HG02610 (cell line): Measurements from ENCODE around the gene PDCD11.
A peak's percentile ranks its signal among the peaks of the same experiment; 100 is the strongest.
"Not testable (repeated sequence)": the region's sequence is repeated elsewhere in the genome, so short reads cannot be mapped to it uniquely, and the experiment has no call there.

Experiments
- ATAC-seq: cut with Tn5 transposase; IDR thresholded peaks from one replicate; pipeline ENCODE4 v1.9.1; 2021; ENCODE audit warnings: mild to moderate bottlenecking, moderate library complexity; ENCODE audit not compliant: unreplicated experiment

The PDCD11 gene

GRCh38 chr10:103474077-103474476, 77.7 kb downstream of the PDCD11 start:
- ATAC-seq, result no peak

DNA sequence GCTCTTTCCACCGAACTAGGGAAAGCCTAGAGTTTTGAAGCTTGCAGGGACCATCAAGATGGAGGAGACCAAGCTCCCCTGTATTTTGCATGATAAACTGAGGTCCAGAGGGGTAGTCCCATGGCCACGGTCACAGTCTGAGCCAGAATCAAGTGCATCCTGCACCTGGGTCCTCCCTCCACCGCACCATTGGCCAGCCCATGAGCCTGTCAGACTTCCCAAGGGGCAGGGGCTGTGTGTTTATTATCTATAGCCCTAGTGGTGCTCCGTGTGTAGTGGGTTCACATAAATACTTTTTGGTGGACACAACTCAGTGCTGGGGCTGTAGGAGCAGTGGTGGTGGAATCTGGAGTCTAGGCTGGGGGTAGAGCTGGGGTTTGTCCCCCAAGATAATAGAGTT, 79.0 kb downstream of the PDCD11 start:
- ATAC-seq, result no peak

DNA sequence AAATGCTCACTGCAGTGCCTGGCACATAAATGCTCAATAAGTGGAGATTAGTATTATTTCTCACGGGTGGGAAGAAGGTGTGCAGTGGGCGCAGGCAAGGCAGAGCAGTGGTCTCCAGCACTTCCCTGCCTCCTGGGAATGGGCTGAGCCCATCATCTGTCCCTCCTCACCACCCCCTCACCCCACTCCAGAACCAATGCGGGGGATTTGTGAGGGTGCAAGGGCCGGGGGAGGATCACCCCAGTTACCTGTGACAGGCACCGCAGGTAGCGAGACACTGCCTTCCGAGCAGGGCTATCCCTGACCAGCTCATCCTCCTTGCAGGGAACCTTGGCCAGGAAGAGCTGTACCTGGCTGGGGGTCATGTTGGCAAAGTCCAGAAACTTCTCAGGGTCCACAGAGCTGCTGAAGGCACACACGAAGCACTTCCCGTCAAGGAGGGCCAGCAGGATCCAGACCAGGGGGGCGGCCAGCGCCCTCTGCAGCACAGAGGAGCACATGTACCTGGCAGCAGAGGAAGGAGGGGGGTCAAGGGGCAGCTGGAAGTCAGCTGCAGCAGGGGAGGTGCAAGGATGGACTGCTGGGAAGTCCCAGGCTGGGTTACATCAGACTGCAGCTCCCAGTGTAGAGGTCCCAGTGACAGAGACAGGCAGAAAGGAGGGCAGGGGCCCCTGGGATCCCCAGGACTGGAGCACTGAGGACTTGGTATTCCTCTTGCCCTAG, 79.8 kb downstream of the PDCD11 start:
- ATAC-seq, result peak; percentile 28

- ATAC-seq, result no peak
These were observed 82.2 kb downstream of the PDCD11 start for GRCh38 chr10:103478671-103479070.

GRCh38 chr10:103479135-103479534, 82.7 kb downstream of the PDCD11 start, which contains the start of gene CALHM3:
Gene CALHM3, minus strand, starts transcription at chr10:103479240. Its CDS starts 208 bp downstream, at chr10:103479032.
- ATAC-seq, result no peak

DNA sequence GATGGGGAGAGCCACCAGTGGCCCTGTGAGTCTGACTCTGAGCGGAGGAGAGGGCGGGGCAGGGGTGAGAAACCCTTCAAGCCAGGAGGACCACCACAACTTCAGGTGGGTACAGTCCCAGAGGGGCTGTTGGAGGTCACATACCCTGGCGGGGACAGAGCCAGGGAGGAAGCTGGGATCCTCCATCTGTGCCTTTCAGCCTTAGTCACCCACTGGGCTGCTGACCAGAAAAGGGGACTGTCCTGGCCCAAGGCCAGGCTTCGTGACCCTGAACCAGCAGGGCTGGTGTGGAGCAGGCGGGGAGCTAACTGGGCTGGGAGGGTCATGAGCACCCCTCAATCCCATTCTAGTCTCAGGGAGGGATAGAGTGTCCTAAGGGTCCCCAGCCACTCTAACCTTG, 84.1 kb downstream of the PDCD11 start:
- no peak for ATAC-seq

GRCh38 chr10:103481974-103482531, 85.6 kb downstream of the PDCD11 start:
- peak; percentile 53 for ATAC-seq

DNA sequence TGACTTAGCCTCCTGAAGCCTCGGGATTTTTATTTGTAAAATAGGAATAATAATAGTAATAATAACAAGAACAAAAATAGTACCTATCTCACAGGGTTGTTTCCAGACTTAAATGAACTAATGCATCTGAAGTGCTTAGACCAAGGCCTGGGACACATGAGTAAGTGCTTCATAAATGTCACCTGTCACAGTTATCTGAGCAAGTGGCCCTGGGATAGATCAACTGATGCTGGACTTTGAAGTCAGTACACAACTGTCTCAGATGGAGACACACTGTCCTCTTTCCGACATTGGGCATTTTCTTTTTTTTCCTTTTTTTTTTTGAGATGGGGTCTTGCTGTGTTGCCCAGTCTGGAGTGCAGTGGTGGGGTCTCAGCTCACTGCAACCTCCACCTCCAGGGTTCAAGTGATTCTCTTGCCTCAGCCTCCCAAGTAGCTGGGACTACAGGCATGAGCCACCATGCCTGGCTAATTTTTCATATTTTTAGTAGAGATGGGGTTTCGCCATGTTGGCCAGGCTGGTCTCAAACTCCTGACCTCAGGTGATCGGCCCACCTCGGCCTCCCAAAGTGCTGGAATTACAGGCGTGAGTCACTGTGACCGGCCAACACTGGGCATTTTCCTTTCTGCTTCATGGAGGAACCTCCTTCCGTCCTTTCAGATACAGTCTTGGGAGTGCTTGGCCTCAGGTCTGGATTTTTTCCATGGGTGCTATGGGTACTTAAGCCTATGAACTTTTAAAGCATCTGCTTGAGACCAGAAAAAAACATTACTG, 90.4 kb downstream of the PDCD11 start:
- not testable (repeated sequence) for ATAC-seq

DNA sequence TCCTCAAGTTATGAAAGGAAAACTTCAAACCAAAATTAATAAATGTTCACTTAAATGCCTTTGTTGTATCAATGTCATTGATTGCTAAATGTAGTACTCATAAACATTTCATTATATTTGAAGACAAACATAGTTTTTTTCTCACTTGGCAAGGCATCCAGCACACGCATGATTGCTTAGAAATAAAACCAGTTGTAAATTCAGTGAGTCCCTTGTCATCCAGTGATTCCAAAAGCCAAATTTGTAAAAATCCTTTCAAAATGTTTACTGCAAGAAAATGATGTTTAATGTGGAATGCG, 90.9 kb downstream of the PDCD11 start:
- no peak for ATAC-seq

GRCh38 chr10:103490986-103491314, 94.5 kb downstream of the PDCD11 start:
- ATAC-seq, result peak; percentile 14

- no peak for ATAC-seq
These were observed 95.4 kb downstream of the PDCD11 start for GRCh38 chr10:103491729-103492364.

DNA sequence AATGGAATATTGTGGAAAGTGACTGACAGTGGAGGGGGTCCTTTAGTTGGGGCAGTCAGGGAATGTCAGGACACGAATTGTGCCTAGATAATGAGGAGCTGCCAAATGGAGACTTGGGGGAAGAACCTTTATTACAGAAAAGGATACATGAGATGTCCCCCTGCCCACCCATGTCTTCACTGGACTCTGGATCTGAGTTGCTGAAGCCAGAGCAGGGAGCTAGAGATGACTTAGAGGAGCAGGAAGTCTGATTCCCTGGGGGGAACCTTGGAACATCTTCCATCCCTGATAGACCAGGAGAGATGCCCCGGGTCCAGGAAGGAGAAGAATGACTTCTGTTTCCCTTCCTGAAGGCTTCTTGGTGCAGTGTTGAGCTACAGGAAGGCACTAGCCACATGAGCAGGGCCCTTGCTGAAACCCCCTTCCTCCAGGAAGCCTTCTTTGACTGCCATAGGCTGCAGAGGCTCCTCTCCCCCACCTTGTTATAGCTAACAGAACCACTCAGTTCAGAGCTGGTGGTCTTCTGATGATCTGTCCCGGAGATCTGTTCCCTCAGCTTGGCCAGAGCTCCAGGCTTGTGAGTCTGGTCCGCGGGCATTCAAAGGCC, 96.3 kb downstream of the PDCD11 start:
- ATAC-seq, result no peak

- ATAC-seq, result no peak
These were observed 97.0 kb downstream of the PDCD11 start, which contains the start of gene NEURL1 for GRCh38 chr10:103493362-103493915. Gene NEURL1, plus strand, starts transcription at chr10:103493705. Its CDS starts 683 bp downstream, at chr10:103494388.

- no peak for ATAC-seq
These were observed 97.8 kb downstream of the PDCD11 start for GRCh38 chr10:103493916-103494877.

GRCh38 chr10:103495321-103495720, 98.9 kb downstream of the PDCD11 start:
- no peak for ATAC-seq
